Loucy (cell line): ENCODE measurements around the gene SLC7A10.

Experiments used
- CTCF ChIP-seq: fragments of 200-600 bp; sonication (generic); conservative IDR thresholded peaks from 2 replicates; pipeline ENCODE4 v1.5.1; 2014; ENCODE audit warnings: mild to moderate bottlenecking, antibody characterized with exemption, low read length
- EZH2phosphoT487 ChIP-seq: fragments of 200-600 bp; IDR thresholded peaks from 2 replicates; pipeline ENCODE4 v1.6.1; 2018; ENCODE audit warnings: antibody characterized with exemption, mild to moderate bottlenecking, moderate library complexity, borderline replicate concordance

- TF ChIP-seq CTCF (no peak), EZH2phosphoT487 (no peak)
Measured at GRCh38 chr19:33271246-33272021, 45.8 kb upstream of the SLC7A10 start.
